OCI-LY3 (cell line): ENCODE data around the gene CDC42EP1.

Experiments used
- H2AFZ ChIP-seq: fragments of 200-600, 300-600 bp; shearing (Covaris generic); 2 replicates; pipeline ENCODE4 v1.6.0; 2014; ENCODE audit warnings: antibody characterized with exemption, low read depth, low read length
- H3K27ac ChIP-seq: fragments of 200-600, 300-600 bp; sonication (generic); 2 replicates; pipeline ENCODE4 v1.5.1; 2014; ENCODE audit warnings: mild to moderate bottlenecking, low read length, moderate library complexity, mixed read lengths
- H3K27me3 ChIP-seq: fragments of 200-600, 300-600 bp; sonication (generic); 2 replicates; pipeline ENCODE4 v1.6.1; 2014; ENCODE audit warnings: low read depth, low read length, mixed read lengths
- H3K36me3 ChIP-seq: fragments of 200-600, 300-600 bp; sonication (generic); replicated peaks from 2 replicates; pipeline ENCODE3; 2014; ENCODE audit warnings: low read depth, low read length, mixed read lengths
- H3K4me1 ChIP-seq: fragments of 300-600, 200-600 bp; sonication (generic); 2 replicates; pipeline ENCODE4 v1.6.1; 2014; ENCODE audit warnings: low read length, mixed read lengths
- H3K4me2 ChIP-seq: fragments of 200-600, 300-600 bp; sonication (generic); 2 replicates; pipeline ENCODE4 v1.6.1; 2014; ENCODE audit warnings: low read length, mixed read lengths
- H3K4me3 ChIP-seq: fragments of 300-600, 200-600 bp; sonication (generic); 2 replicates; pipeline ENCODE4 v1.5.1; 2014; ENCODE audit warnings: antibody characterized with exemption, mild to moderate bottlenecking, low read length, moderate library complexity
- H3K79me2 ChIP-seq: fragments of 300-600, 200-600 bp; shearing (Covaris generic); 2 replicates; pipeline ENCODE4 v1.6.1; 2014; ENCODE audit warnings: mild to moderate bottlenecking, low read length, mixed read lengths
- H3K9ac ChIP-seq: fragments of 300-600, 200-600 bp; shearing (Covaris generic); 2 replicates; pipeline ENCODE4 v1.6.0; 2014; ENCODE audit warnings: mild to moderate bottlenecking, low read length, moderate library complexity
- H3K9me3 ChIP-seq: fragments of 200-600, 300-600 bp; shearing (Covaris generic); 2 replicates; pipeline ENCODE4 v1.6.1; 2014; ENCODE audit warnings: low read length, mixed read lengths; ENCODE audit not compliant: insufficient read depth
- H4K20me1 ChIP-seq: fragments of 200-600, 300-600 bp; sonication (generic); 2 replicates; pipeline ENCODE4 v1.6.1; 2016; ENCODE audit warnings: low read length, mixed read lengths; ENCODE audit not compliant: insufficient read depth
- EZH2phosphoT487 ChIP-seq: fragments of 200-600 bp; shearing (Covaris generic); IDR thresholded peaks from 2 replicates; pipeline ENCODE4 v1.6.1; 2018; ENCODE audit warnings: antibody characterized with exemption, mixed run types, low read depth
- TF ChIP-seq, protein P1 (sequence below): fragments of 200-600, 300-600 bp; sonication (generic); IDR thresholded peaks from 2 replicates; pipeline ENCODE4 v1.5.1; 2014; ENCODE audit warnings: antibody characterized with exemption, low read length, low read depth

The CDC42EP1 gene

GRCh38 chr22:37552524-37553163 is 7.6 kb upstream of the CDC42EP1 start:
- Histone ChIP-seq H3K27me3 (peaks cover 48% of the 10 kb centered on the region), H4K20me1 (no peaks in the 10 kb centered on the region), H3K4me2 (no peak overlapping the region), H3K4me3 (no peak overlapping the region), H3K9ac (no peak overlapping the region), H2AFZ (no peak overlapping the region), H3K9me3 (no peaks in the 10 kb centered on the region), H3K4me1 (no peaks in the 10 kb centered on the region), H3K27ac (no peak overlapping the region), H3K36me3 (no peaks in the 10 kb centered on the region), H3K79me2 (no peaks in the 10 kb centered on the region)
- no peak for TF ChIP-seq EZH2phosphoT487
- TF ChIP-seq, protein P1, sequence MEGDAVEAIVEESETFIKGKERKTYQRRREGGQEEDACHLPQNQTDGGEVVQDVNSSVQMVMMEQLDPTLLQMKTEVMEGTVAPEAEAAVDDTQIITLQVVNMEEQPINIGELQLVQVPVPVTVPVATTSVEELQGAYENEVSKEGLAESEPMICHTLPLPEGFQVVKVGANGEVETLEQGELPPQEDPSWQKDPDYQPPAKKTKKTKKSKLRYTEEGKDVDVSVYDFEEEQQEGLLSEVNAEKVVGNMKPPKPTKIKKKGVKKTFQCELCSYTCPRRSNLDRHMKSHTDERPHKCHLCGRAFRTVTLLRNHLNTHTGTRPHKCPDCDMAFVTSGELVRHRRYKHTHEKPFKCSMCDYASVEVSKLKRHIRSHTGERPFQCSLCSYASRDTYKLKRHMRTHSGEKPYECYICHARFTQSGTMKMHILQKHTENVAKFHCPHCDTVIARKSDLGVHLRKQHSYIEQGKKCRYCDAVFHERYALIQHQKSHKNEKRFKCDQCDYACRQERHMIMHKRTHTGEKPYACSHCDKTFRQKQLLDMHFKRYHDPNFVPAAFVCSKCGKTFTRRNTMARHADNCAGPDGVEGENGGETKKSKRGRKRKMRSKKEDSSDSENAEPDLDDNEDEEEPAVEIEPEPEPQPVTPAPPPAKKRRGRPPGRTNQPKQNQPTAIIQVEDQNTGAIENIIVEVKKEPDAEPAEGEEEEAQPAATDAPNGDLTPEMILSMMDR: no peak

DNA sequence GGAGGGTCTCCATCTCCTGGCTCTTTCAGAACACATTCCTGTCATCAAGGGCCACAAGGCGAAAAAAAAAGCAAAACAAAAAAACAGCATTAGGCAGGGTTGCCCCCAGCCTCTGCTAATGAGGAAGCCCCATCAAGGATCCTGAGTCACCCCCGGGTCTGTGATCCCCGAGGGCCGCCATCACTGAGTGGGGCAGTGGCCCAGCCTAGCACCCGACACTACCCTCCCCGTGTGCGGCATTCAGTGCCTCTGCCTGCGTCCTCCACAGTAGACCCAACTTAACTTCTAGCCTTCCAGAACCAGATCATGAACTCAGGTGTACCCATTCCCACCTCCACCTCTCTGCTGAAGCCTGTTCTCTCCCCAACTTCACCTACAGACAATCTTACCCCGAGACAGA is 6.6 kb upstream of the CDC42EP1 start:
- H3K4me2 ChIP-seq: no peak overlapping the region
- no peaks in the 10 kb centered on the region for H3K36me3 ChIP-seq
- no peak overlapping the region for H3K4me3 ChIP-seq
- H3K9me3 ChIP-seq: no peaks in the 10 kb centered on the region
- no peak overlapping the region for H3K9ac ChIP-seq
- no peak overlapping the region for H3K27ac ChIP-seq
- no peak overlapping the region for H2AFZ ChIP-seq
- H4K20me1 ChIP-seq: no peaks in the 10 kb centered on the region
- H3K27me3 ChIP-seq: peaks cover 48% of the 10 kb centered on the region
- no peak for TF ChIP-seq EZH2phosphoT487
- TF ChIP-seq, protein P1: no peak
- no peaks in the 10 kb centered on the region for H3K79me2 ChIP-seq
- H3K4me1 ChIP-seq: no peaks in the 10 kb centered on the region

DNA sequence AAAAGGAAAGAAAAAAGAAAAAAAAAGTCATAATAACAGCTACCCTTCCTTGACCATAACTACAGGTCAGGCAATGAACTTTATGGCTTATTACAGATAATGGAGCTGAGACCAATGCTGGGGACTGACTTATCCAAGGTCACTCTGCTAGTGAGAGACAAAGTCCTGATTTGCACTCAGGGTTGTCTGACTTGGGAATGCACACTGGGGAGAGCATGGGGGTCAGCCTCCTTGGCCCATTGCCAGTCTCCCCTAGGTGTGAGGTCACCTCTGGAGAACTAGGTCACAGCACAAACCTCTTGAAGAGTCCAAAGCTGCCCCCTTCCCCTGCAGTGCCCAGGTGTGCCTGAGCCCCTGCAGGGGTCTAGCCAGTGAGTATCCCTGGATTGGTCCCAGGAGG is 5.3 kb upstream of the CDC42EP1 start:
- no peaks in the 10 kb centered on the region for H3K36me3 ChIP-seq

GRCh38 chr22:37556710-37557109 is 3.6 kb upstream of the CDC42EP1 start:
- no peaks in the 10 kb centered on the region for H3K4me1 ChIP-seq
- H3K9ac ChIP-seq: no peak overlapping the region
- H3K36me3 ChIP-seq: no peaks in the 10 kb centered on the region
- TF ChIP-seq, protein P1: no peak
- no peak for TF ChIP-seq EZH2phosphoT487
- no peaks in the 10 kb centered on the region for H3K9me3 ChIP-seq
- no peak overlapping the region for H3K4me2 ChIP-seq
- H3K27me3 ChIP-seq: peaks cover 36% of the 10 kb centered on the region
- H2AFZ ChIP-seq: no peak overlapping the region
- no peak overlapping the region for H3K4me3 ChIP-seq
- no peaks in the 10 kb centered on the region for H4K20me1 ChIP-seq
- no peak overlapping the region for H3K27ac ChIP-seq
- no peaks in the 10 kb centered on the region for H3K79me2 ChIP-seq

More for the DNA sequence above, 5.3 kb upstream of the CDC42EP1 start:
- Histone ChIP-seq H3K4me1 (no peaks in the 10 kb centered on the region), H2AFZ (no peak overlapping the region), H3K4me2 (no peak overlapping the region), H3K9ac (no peak overlapping the region), H3K79me2 (no peaks in the 10 kb centered on the region), H3K4me3 (no peak overlapping the region), H4K20me1 (no peaks in the 10 kb centered on the region), H3K27me3 (peaks cover 48% of the 10 kb centered on the region), H3K27ac (no peak overlapping the region), H3K9me3 (no peaks in the 10 kb centered on the region)
- TF ChIP-seq, protein P1: no peak
- TF ChIP-seq EZH2phosphoT487: no peak
